ENCODE data around the gene PRKRA. TPM values are rescaled to one million over a fixed set of nuclear protein-coding genes. Genes with fewer than 3 reads are reported as not detected.
"Not testable (repeated sequence)": the region's sequence is repeated elsewhere in the genome, so short reads cannot be mapped to it uniquely, and the experiment has no call there.

Gene PRKRA
- total RNA-seq, 1 donor from 2014 or later = 48.8 TPM

GRCh38 chr2:178413472-178414265, 37.3 kb downstream of the PRKRA start:
- no peak for DNase-seq (ENCODE audit: low spot score)
- Mint-ChIP-seq H3K36me3 (ENCODE audit: low read depth) (no peaks in the 10 kb centered on the region), H3K27me3 (ENCODE audit: low read depth) (no peaks in the 10 kb centered on the region), H3K27ac (ENCODE audit: unreplicated experiment) (peak overlapping the region; percentile 94), H3K4me3 (ENCODE audit: unreplicated experiment) (peak overlapping the region; percentile 91), H3K9me3 (ENCODE audit: low read depth) (no peaks in the 10 kb centered on the region), H3K4me1 (ENCODE audit: low read depth) (peaks cover 21% of the 10 kb centered on the region)
- TF ChIP-seq, protein P1, sequence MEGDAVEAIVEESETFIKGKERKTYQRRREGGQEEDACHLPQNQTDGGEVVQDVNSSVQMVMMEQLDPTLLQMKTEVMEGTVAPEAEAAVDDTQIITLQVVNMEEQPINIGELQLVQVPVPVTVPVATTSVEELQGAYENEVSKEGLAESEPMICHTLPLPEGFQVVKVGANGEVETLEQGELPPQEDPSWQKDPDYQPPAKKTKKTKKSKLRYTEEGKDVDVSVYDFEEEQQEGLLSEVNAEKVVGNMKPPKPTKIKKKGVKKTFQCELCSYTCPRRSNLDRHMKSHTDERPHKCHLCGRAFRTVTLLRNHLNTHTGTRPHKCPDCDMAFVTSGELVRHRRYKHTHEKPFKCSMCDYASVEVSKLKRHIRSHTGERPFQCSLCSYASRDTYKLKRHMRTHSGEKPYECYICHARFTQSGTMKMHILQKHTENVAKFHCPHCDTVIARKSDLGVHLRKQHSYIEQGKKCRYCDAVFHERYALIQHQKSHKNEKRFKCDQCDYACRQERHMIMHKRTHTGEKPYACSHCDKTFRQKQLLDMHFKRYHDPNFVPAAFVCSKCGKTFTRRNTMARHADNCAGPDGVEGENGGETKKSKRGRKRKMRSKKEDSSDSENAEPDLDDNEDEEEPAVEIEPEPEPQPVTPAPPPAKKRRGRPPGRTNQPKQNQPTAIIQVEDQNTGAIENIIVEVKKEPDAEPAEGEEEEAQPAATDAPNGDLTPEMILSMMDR (IDR thresholded peaks at IDR 0.05) = no peak

- H3K27me3 Mint-ChIP-seq (ENCODE audit: low read depth); H3K27ac Mint-ChIP-seq (ENCODE audit: unreplicated experiment); H3K9me3 Mint-ChIP-seq (ENCODE audit: low read depth); H3K4me3 Mint-ChIP-seq (ENCODE audit: unreplicated experiment); H3K36me3 Mint-ChIP-seq (ENCODE audit: low read depth); DNase-seq (ENCODE audit: low spot score): not testable (repeated sequence)
- peaks cover 21% of the 10 kb centered on the region for H3K4me1 Mint-ChIP-seq (ENCODE audit: low read depth)
These were observed 38.5 kb downstream of the PRKRA start for GRCh38 chr2:178412453-178412852.

DNA sequence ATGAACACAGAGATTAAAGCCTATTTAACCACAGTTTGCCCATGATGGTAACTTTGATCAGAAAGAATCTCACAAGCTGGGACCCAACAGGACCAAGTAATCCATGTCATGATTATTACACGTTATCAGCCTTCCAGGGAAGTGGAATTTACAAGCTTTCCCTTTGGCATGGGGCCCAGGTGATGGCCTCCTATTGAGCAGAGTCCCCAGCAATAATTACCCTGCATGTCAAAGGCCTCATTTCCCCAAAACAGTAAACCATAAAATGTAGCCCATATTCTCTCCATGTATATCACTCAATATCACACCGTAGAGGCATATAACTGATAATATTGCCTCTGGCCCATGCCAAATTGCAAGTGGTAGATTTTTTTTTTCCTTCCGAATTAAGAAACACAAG, 38.9 kb downstream of the PRKRA start:
- TF ChIP-seq, protein P1 (IDR thresholded peaks at IDR 0.05) = no peak
- no peak overlapping the region for H3K4me3 Mint-ChIP-seq (ENCODE audit: unreplicated experiment)
- H3K9me3 Mint-ChIP-seq (ENCODE audit: low read depth) = no peaks in the 10 kb centered on the region
- H3K36me3 Mint-ChIP-seq (ENCODE audit: low read depth) = no peaks in the 10 kb centered on the region
- no peaks in the 10 kb centered on the region for H3K27me3 Mint-ChIP-seq (ENCODE audit: low read depth)
- no peak for DNase-seq (ENCODE audit: low spot score)
- no peak overlapping the region for H3K27ac Mint-ChIP-seq (ENCODE audit: unreplicated experiment)
- peaks cover 21% of the 10 kb centered on the region for H3K4me1 Mint-ChIP-seq (ENCODE audit: low read depth)

GRCh38 chr2:178409261-178409660, 41.7 kb downstream of the PRKRA start:
- H3K4me1 Mint-ChIP-seq (ENCODE audit: low read depth) = peaks cover 13% of the 10 kb centered on the region
- no peaks in the 10 kb centered on the region for H3K27me3 Mint-ChIP-seq (ENCODE audit: low read depth)
- H3K9me3 Mint-ChIP-seq (ENCODE audit: low read depth) = no peaks in the 10 kb centered on the region
- DNase-seq (ENCODE audit: low spot score) = no peak
- TF ChIP-seq, protein P1 (IDR thresholded peaks at IDR 0.05) = no peak
- no peak overlapping the region for H3K4me3 Mint-ChIP-seq (ENCODE audit: unreplicated experiment)
- H3K36me3 Mint-ChIP-seq (ENCODE audit: low read depth) = no peaks in the 10 kb centered on the region
- H3K27ac Mint-ChIP-seq (ENCODE audit: unreplicated experiment) = no peak overlapping the region

DNA sequence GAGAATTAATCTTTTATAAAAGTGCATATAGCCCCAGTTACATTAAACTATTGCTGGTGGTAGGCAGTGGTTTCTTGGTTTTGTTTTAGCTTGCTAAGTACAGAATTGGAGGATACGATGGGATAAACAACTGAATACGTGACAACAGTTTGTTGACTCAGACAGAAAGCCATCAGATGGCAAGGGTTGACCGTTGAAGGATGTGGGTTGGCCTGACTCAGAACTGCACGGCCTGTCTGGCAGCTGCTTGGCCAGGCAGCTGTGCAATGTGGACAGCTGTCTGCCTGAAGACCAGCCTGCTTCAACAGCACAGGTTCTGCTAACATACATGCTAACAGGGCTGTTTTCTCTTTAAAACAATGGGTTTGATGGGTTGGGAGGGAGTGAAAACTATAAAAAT, 46.6 kb downstream of the PRKRA start:
- Mint-ChIP-seq H3K9me3 (ENCODE audit: low read depth) (no peaks in the 10 kb centered on the region), H3K27ac (ENCODE audit: unreplicated experiment) (no peak overlapping the region), H3K4me1 (ENCODE audit: low read depth) (peaks cover 8% of the 10 kb centered on the region), H3K27me3 (ENCODE audit: low read depth) (no peaks in the 10 kb centered on the region), H3K4me3 (ENCODE audit: unreplicated experiment) (no peak overlapping the region), H3K36me3 (ENCODE audit: low read depth) (no peaks in the 10 kb centered on the region)
- TF ChIP-seq, protein P1 (IDR thresholded peaks at IDR 0.05) = no peak
- DNase-seq (ENCODE audit: low spot score) = no peak

Data from chondrocyte (in vitro differentiated cells).